ENCODE results near the gene ADAMTS4.

Gene ADAMTS4

GRCh38 chr1:161199506-161200139 is 769 bp upstream of the ADAMTS4 start:
- H3K9me3 Mint-ChIP-seq, result no peaks in the 10 kb centered on the region
- peak overlapping the region; percentile 81 to 91 (median 88) for H3K4me3 Mint-ChIP-seq
- no peaks in the 10 kb centered on the region for H3K27me3 Mint-ChIP-seq (ENCODE audit: low read depth)

GRCh38 chr1:161198194-161198896 is 509 bp downstream of the ADAMTS4 start:
- Mint-ChIP-seq H3K36me3 (ENCODE audit: low read depth) (no peaks in the 10 kb centered on the region), H3K4me3 (peak overlapping the region; percentile 81 to 91 (median 88)), H3K27ac (peak overlapping the region; percentile 92 to 99 (median 96)), H3K27me3 (ENCODE audit: low read depth) (no peaks in the 10 kb centered on the region), H3K9me3 (no peaks in the 10 kb centered on the region), H3K4me1 (peaks cover 58% of the 10 kb centered on the region)
- TF ChIP-seq CTCF (IDR thresholded peaks at IDR 0.05; ENCODE audit: unreplicated experiment in 3 of 3), result peak in 1 of 3 experiments; percentile 8

More at GRCh38 chr1:161199506-161200139, 769 bp upstream of the ADAMTS4 start:
- H3K36me3 Mint-ChIP-seq (ENCODE audit: low read depth), result peaks cover 9% of the 10 kb centered on the region
- no peak for TF ChIP-seq CTCF (IDR thresholded peaks at IDR 0.05; ENCODE audit: unreplicated experiment in 3 of 3)
- peak overlapping the region; percentile 92 to 97 (median 96) for H3K27ac Mint-ChIP-seq
- H3K4me1 Mint-ChIP-seq, result peaks cover 66% of the 10 kb centered on the region

GRCh38 chr1:161197560-161198193 is 1.2 kb downstream of the ADAMTS4 start:
- Mint-ChIP-seq H3K4me1 (peaks cover 60% of the 10 kb centered on the region), H3K9me3 (no peaks in the 10 kb centered on the region), H3K27ac (peak overlapping the region; percentile 92 to 99 (median 96)), H3K4me3 (peak overlapping the region; percentile 81 to 91 (median 88)), H3K27me3 (ENCODE audit: low read depth) (no peaks in the 10 kb centered on the region), H3K36me3 (ENCODE audit: low read depth) (peaks cover under 1% of the 10 kb centered on the region)
- no peak for TF ChIP-seq CTCF (IDR thresholded peaks at IDR 0.05; ENCODE audit: unreplicated experiment in 3 of 3)

GRCh38 chr1:161196521-161197451 is 2.1 kb downstream of the ADAMTS4 start:
- H3K4me1 Mint-ChIP-seq, result peaks cover 58% of the 10 kb centered on the region
- no peaks in the 10 kb centered on the region for H3K27me3 Mint-ChIP-seq (ENCODE audit: low read depth)
- H3K4me3 Mint-ChIP-seq, result peak overlapping the region; percentile 81 to 91 (median 88)
- no peak for TF ChIP-seq CTCF (IDR thresholded peaks at IDR 0.05; ENCODE audit: unreplicated experiment in 3 of 3)
- H3K27ac Mint-ChIP-seq, result peak overlapping the region; percentile 92 to 99 (median 96)
- H3K36me3 Mint-ChIP-seq (ENCODE audit: low read depth), result peaks cover 3% of the 10 kb centered on the region
- H3K9me3 Mint-ChIP-seq, result no peaks in the 10 kb centered on the region

GRCh38 chr1:161196111-161196510 is 2.7 kb downstream of the ADAMTS4 start:
- H3K4me3 Mint-ChIP-seq, result peak overlapping the region in 2 of 3 experiments; percentile 31 to 46
- H3K27me3 Mint-ChIP-seq (ENCODE audit: low read depth), result no peaks in the 10 kb centered on the region
- H3K9me3 Mint-ChIP-seq, result no peaks in the 10 kb centered on the region
- peaks cover 3% of the 10 kb centered on the region for H3K36me3 Mint-ChIP-seq (ENCODE audit: low read depth)
- no peak for TF ChIP-seq CTCF (IDR thresholded peaks at IDR 0.05; ENCODE audit: unreplicated experiment in 3 of 3)
- H3K4me1 Mint-ChIP-seq, result peaks cover 51% of the 10 kb centered on the region
- H3K27ac Mint-ChIP-seq, result peak overlapping the region; percentile 92 to 99 (median 96)
